Fibroblast of lung (primary cell): ENCODE measurements around the gene ZFP91.

Experiments used
- CTCF ChIP-seq, 2 donors: IDR thresholded peaks in 1 of 2; conservative IDR thresholded peaks in 1 of 2; 1 replicate in 1 of 2; 2 replicates in 1 of 2; pipeline ENCODE4 v1.5.1; 2011 to 2012; ENCODE audit warnings: low read length in 2 of 2, control low read depth in 1 of 2, inconsistent platforms in 1 of 2, low read depth in 1 of 2, mild to moderate bottlenecking in 1 of 2
- EZH2 ChIP-seq: IDR thresholded peaks from 2 replicates; pipeline ENCODE4 v1.5.1; 2012; ENCODE audit warnings: low read length, control low read depth, mild to moderate bottlenecking; ENCODE audit errors: missing control alignments

GRCh38 chr11:58652726-58653280, 73.9 kb downstream of the ZFP91 start:
- no peak for TF ChIP-seq CTCF (conservative IDR thresholded peaks at IDR 0.05 in 1 of 2, IDR thresholded peaks at IDR 0.05 in 1 of 2; ENCODE audit: low read depth in 1 of 2, low read length in 2 of 2)
- no peak for TF ChIP-seq EZH2
